HG03432 (cell line): ENCODE data around the gene MOB3A.

ENCODE experiments used
- ATAC-seq: cut with Tn5 transposase; IDR thresholded peaks from one replicate; pipeline ENCODE4 v1.9.1; 2021; ENCODE audit warnings: mild to moderate bottlenecking, moderate library complexity; ENCODE audit not compliant: unreplicated experiment

Gene MOB3A

GRCh38 chr19:2126879-2127518 is 30.9 kb upstream of the MOB3A start:
- no peak for ATAC-seq

GRCh38 chr19:2123682-2124387 is 27.7 kb upstream of the MOB3A start:
- ATAC-seq = no peak

- ATAC-seq = no peak
Measured at GRCh38 chr19:2122982-2123381, 26.9 kb upstream of the MOB3A start.

GRCh38 chr19:2122251-2122650 is 26.1 kb upstream of the MOB3A start:
- ATAC-seq = no peak

GRCh38 chr19:2121416-2122051 is 25.4 kb upstream of the MOB3A start:
- ATAC-seq = no peak

- ATAC-seq = no peak
Measured at GRCh38 chr19:2120821-2121220, 24.7 kb upstream of the MOB3A start.

- ATAC-seq = no peak
Measured at GRCh38 chr19:2119921-2120785, 24.0 kb upstream of the MOB3A start.

GRCh38 chr19:2118438-2118837 is 22.3 kb upstream of the MOB3A start:
- ATAC-seq = no peak

GRCh38 chr19:2117215-2117960 is 21.3 kb upstream of the MOB3A start:
- ATAC-seq = no peak

GRCh38 chr19:2116507-2116906 is 20.4 kb upstream of the MOB3A start:
- ATAC-seq = no peak

- no peak for ATAC-seq
Measured at GRCh38 chr19:2115911-2116426, 19.8 kb upstream of the MOB3A start.

- no peak for ATAC-seq
Measured at GRCh38 chr19:2115324-2115723, 19.2 kb upstream of the MOB3A start.

GRCh38 chr19:2114821-2115220 is 18.7 kb upstream of the MOB3A start:
- ATAC-seq = no peak

- no peak for ATAC-seq
Measured at GRCh38 chr19:2114218-2114617, 18.1 kb upstream of the MOB3A start.

- ATAC-seq = no peak
Measured at GRCh38 chr19:2113439-2114211, 17.5 kb upstream of the MOB3A start.

- ATAC-seq = no peak
Measured at GRCh38 chr19:2112516-2113320, 16.6 kb upstream of the MOB3A start.

- no peak for ATAC-seq
Measured at GRCh38 chr19:2111886-2112285, 15.8 kb upstream of the MOB3A start.

- no peak for ATAC-seq
Measured at GRCh38 chr19:2111425-2111824, 15.3 kb upstream of the MOB3A start.

- no peak for ATAC-seq
Measured at GRCh38 chr19:2110822-2111221, 14.7 kb upstream of the MOB3A start.
